ENCODE measurements around the gene NMNAT3. TPM values are rescaled to one million over a fixed set of nuclear protein-coding genes. Genes with fewer than 3 reads are reported as not detected.

The NMNAT3 gene
- 1 to 10 TPM; 1.3 to 3.6 (median 2.6) TPM for total RNA-seq
- long read RNA-seq: 0 reads

DNA sequence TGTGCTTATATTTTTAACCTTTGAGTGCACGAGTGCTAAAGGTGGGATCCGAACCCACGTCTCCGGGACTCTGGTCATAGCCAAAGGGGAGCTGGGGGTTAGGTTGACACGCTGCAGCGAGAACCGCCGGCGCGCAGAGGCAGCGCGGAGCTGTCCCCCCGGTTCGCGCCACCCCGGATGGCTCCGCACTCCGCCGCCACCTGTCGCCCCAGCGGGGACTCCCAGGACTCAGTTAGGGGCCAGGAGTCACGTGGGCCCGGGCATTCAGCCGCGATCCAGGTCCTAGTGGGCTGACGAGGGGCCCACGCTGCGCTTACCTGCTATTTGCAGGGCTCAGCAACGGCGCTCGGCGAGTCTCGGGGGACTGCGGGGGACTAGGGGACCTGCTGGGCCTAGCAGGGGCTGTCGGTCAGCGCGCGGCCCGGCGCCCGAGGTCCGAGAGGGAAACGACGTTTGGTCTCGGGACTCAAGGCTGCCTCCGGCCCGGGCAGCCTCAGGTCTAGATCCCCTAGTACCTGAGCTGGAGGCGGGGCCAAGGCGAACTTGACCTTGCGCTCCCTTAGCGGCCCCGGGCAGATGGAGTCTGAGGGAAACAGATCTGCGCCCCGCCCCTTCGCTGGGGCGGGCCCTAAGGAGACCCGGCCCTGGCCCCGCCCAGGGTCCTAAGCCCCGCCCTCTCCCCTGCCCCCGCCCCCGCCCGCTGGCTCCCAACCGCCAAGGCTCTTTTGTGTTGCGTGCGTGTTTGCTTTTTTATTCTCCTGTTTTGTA, at the start of gene NMNAT3:
NMNAT3 (minus strand) TSS at position 585 of the 768 bp plus-strand sequence. CDS start 50,248 bp downstream, outside the sequence.
- WGBS (ENCODE audit: insufficient coverage, low coverage, low lambda C conversion rate, missing lambda C conversion rate): 1% methylated on average over 6 of the region's 65 CpGs
- intact Hi-C loops (cut with DNase I): no loop called here
- H3K9me3 ChIP-seq: no peaks in the 10 kb centered on the region
- TF ChIP-seq POLR2A (IDR thresholded peaks at IDR 0.05): no peak
- TF ChIP-seq CTCF (IDR thresholded peaks at IDR 0.05): peak in 2 of 4 donors; percentile 17 to 18
- H3K4me3 ChIP-seq: peak within 1 kb of the TSS; percentile 80 to 91 (median 84)
- H3K4me1 ChIP-seq: no peaks in the 10 kb centered on the region
- ATAC-seq: peak; percentile 99 to 100 (median 100)
- H3K36me3 ChIP-seq: no peaks in the 10 kb centered on the region
- no peaks in the 10 kb centered on the region for H3K27me3 ChIP-seq
- H3K27ac ChIP-seq: peak within 1 kb of the TSS in 2 of 3 donors; percentile 5 to 42
- DNase-seq: peak; percentile 91 to 95 (median 92)

- WGBS (ENCODE audit: insufficient coverage, low coverage, low lambda C conversion rate, missing lambda C conversion rate): no CpG with 5 or more reads among the region's 1 CpG
- Histone ChIP-seq H3K27me3 (no peaks in the 10 kb centered on the region), H3K36me3 (no peaks in the 10 kb centered on the region), H3K4me3 (no peak overlapping the region), H3K4me1 (no peaks in the 10 kb centered on the region), H3K9me3 (no peaks in the 10 kb centered on the region), H3K27ac (no peak overlapping the region)
- no peak for ATAC-seq
- DNase-seq: no peak
- intact Hi-C loops (cut with DNase I): no loop called here
- TF ChIP-seq POLR2A (IDR thresholded peaks at IDR 0.05): no peak
- no peak for TF ChIP-seq CTCF (IDR thresholded peaks at IDR 0.05)
Measured at GRCh38 chr3:139721370-139721769, 43.6 kb upstream of the NMNAT3 start.

DNA sequence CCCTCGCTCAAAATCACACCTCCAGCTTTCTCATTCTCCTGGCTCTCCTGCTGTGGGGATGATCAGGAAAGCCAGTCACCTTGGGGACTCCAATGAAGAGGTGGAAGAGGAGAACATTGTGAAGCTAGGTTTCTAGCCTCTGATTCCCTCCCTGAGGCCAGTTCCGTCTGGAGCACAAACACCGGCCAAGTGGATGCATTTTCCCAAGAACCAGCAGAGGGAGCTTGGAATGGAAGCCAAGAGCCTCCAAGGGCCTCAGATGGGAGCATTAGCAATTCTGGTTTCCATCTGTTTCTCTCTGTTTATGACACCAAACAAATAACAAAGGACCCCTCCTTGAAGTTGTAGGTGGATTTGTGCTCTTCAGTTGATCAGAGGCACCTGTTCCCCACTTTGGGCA, 40.6 kb upstream of the NMNAT3 start:
- Histone ChIP-seq H3K27me3 (no peaks in the 10 kb centered on the region), H3K4me3 (no peak overlapping the region), H3K27ac (no peak overlapping the region), H3K4me1 (no peaks in the 10 kb centered on the region), H3K36me3 (no peaks in the 10 kb centered on the region), H3K9me3 (no peaks in the 10 kb centered on the region)
- DNase-seq (peak in 1 of 3 donors; percentile 47), ATAC-seq (peak; percentile 64 to 76 (median 68))
- WGBS (ENCODE audit: insufficient coverage, low coverage, low lambda C conversion rate, missing lambda C conversion rate): 38% methylated on average over 2 of the region's 3 CpGs
- no peak for TF ChIP-seq POLR2A (IDR thresholded peaks at IDR 0.05)
- peak; percentile 40 to 57 (median 52) for TF ChIP-seq CTCF (IDR thresholded peaks at IDR 0.05)
- intact Hi-C loops (cut with DNase I): no loop called here

DNA sequence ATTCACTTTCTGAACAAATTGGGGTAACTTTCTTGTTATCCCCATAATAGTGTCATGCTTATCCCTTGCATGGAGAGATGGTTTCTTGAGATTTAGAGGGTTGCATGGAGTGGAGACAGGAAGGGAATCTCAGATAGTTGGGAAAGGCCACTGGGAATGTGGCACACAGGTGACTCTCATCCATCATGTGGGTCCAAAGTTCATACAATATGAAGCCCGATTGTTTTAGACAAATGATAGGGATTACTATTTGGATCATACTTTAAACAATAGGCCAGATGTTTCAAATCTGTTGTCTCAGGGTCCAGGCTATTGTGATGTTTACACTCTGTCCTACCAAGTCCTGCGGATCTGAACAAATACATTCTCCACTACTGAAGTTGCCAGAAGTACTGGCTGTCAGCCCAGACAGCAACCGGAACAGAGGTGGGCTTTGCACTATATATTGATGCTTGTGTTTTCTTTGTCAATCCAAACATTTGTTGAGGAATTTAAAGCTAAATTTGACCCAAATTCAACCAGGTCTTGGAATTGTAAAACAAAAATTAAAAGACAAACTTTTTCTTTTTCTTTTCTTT, 39.2 kb upstream of the NMNAT3 start:
- TF ChIP-seq POLR2A (IDR thresholded peaks at IDR 0.05) (no peak), CTCF (IDR thresholded peaks at IDR 0.05) (no peak)
- intact Hi-C loops (cut with DNase I): no loop called here
- Histone ChIP-seq H3K36me3 (no peaks in the 10 kb centered on the region), H3K9me3 (no peaks in the 10 kb centered on the region), H3K4me1 (no peaks in the 10 kb centered on the region), H3K27me3 (no peaks in the 10 kb centered on the region), H3K27ac (no peak overlapping the region), H3K4me3 (no peak overlapping the region)
- ATAC-seq (no peak), DNase-seq (no peak)
- WGBS (ENCODE audit: insufficient coverage, low coverage, low lambda C conversion rate, missing lambda C conversion rate): 25% methylated on average over 3 of the region's 3 CpGs

Measured in right lobe of liver (tissue), 6 donors.